ENCODE results near the gene TNFSF13B. TPM values are rescaled to one million over a fixed set of nuclear protein-coding genes. Genes with fewer than 3 reads are reported as not detected.

TNFSF13B gene
- total RNA-seq, 2 experiments from 2014 or later, result 2.8 to 4.4 TPM

GRCh38 chr13:108226184-108226583 is 43.3 kb upstream of the TNFSF13B start:
- H3K27ac Mint-ChIP-seq, result no peak overlapping the region
- intact Hi-C loops (cut with micrococcal nuclease), result no loop called here
- no peak for TF ChIP-seq CTCF (IDR thresholded peaks at IDR 0.05)
- H3K4me1 Mint-ChIP-seq (ENCODE audit: low read depth), result peaks cover 57% of the 10 kb centered on the region
- DNase-seq, result no peak
- no peaks in the 10 kb centered on the region for H3K27me3 Mint-ChIP-seq
- peaks cover 8% of the 10 kb centered on the region for H3K36me3 Mint-ChIP-seq (ENCODE audit: low read depth)
- CTCF ChIA-PET, result interaction anchor here (0.9 to 1.2 kb wide), 2 partner anchors 32 to 35 kb away, joined by 3 to 4 read pairs; no protein-coding TSS in a partner anchor
- H3K9me3 Mint-ChIP-seq, result no peaks in the 10 kb centered on the region
- peak; percentile 55 for ATAC-seq
- no peak overlapping the region for H3K4me3 Mint-ChIP-seq
- POLR2A ChIA-PET, result no interaction called here

- Mint-ChIP-seq H3K4me1 (ENCODE audit: low read depth) (peaks cover 50% of the 10 kb centered on the region), H3K36me3 (ENCODE audit: low read depth) (peaks cover 8% of the 10 kb centered on the region), H3K27ac (no peak overlapping the region), H3K27me3 (no peaks in the 10 kb centered on the region), H3K4me3 (no peak overlapping the region), H3K9me3 (no peaks in the 10 kb centered on the region)
- DNase-seq, result peak; percentile 32
- intact Hi-C loops (cut with micrococcal nuclease), result no loop called here
- peak; percentile 92 for TF ChIP-seq CTCF (IDR thresholded peaks at IDR 0.05)
- POLR2A ChIA-PET, result no interaction called here
- CTCF ChIA-PET, result no interaction called here
- peak; percentile 52 for ATAC-seq
These were observed 41.8 kb upstream of the TNFSF13B start for GRCh38 chr13:108227651-108228272.

GRCh38 chr13:108230377-108230776 is 39.1 kb upstream of the TNFSF13B start:
- no peak overlapping the region for H3K4me3 Mint-ChIP-seq
- intact Hi-C loops (cut with micrococcal nuclease), result no loop called here
- no peak for DNase-seq
- POLR2A ChIA-PET, result interaction anchor here (0.7 kb wide), 1 partner anchor 17 kb away, joined by 3 read pairs; no protein-coding TSS in a partner anchor
- peaks cover 14% of the 10 kb centered on the region for H3K36me3 Mint-ChIP-seq (ENCODE audit: low read depth)
- no peaks in the 10 kb centered on the region for H3K27me3 Mint-ChIP-seq
- no peak for ATAC-seq
- H3K9me3 Mint-ChIP-seq, result no peaks in the 10 kb centered on the region
- no peak overlapping the region for H3K27ac Mint-ChIP-seq
- CTCF ChIA-PET, result no interaction called here
- TF ChIP-seq CTCF (IDR thresholded peaks at IDR 0.05), result no peak
- H3K4me1 Mint-ChIP-seq (ENCODE audit: low read depth), result peaks cover 31% of the 10 kb centered on the region

GRCh38 chr13:108249150-108249549 is 20.4 kb upstream of the TNFSF13B start:
- DNase-seq (no peak), ATAC-seq (no peak)
- Mint-ChIP-seq H3K9me3 (peaks cover 30% of the 10 kb centered on the region), H3K4me3 (no peak overlapping the region), H3K36me3 (ENCODE audit: low read depth) (peaks cover 9% of the 10 kb centered on the region), H3K27me3 (no peaks in the 10 kb centered on the region), H3K4me1 (ENCODE audit: low read depth) (peaks cover 5% of the 10 kb centered on the region), H3K27ac (no peak overlapping the region)
- no peak for TF ChIP-seq CTCF (IDR thresholded peaks at IDR 0.05)
- intact Hi-C loops (cut with micrococcal nuclease), result no loop called here
- POLR2A ChIA-PET, result no interaction called here
- CTCF ChIA-PET, result no interaction called here

- H3K4me3 Mint-ChIP-seq, result no peak overlapping the region
- peaks cover 5% of the 10 kb centered on the region for H3K9me3 Mint-ChIP-seq
- POLR2A ChIA-PET, result no interaction called here
- peaks cover 7% of the 10 kb centered on the region for H3K36me3 Mint-ChIP-seq (ENCODE audit: low read depth)
- H3K4me1 Mint-ChIP-seq (ENCODE audit: low read depth), result no peaks in the 10 kb centered on the region
- no peaks in the 10 kb centered on the region for H3K27me3 Mint-ChIP-seq
- CTCF ChIA-PET, result no interaction called here
- no peak overlapping the region for H3K27ac Mint-ChIP-seq
- DNase-seq (no peak), ATAC-seq (no peak)
- intact Hi-C loops (cut with micrococcal nuclease), result no loop called here
- no peak for TF ChIP-seq CTCF (IDR thresholded peaks at IDR 0.05)
These were observed 12.3 kb upstream of the TNFSF13B start for GRCh38 chr13:108257248-108257647.
